A172 (cell line): ENCODE measurements around the gene RFTN1. TPM values are rescaled to one million over a fixed set of nuclear protein-coding genes. Genes with fewer than 3 reads are reported as not detected.
"Not testable (repeated sequence)": the region's sequence is repeated elsewhere in the genome, so short reads cannot be mapped to it uniquely, and the experiment has no call there.

Experiments
- DNase-seq: peaks from one replicate; pipeline ENCODE4 v3.0.0-alpha.2; 2015; ENCODE audit warnings: low spot score
- total RNA-seq: library from RNA; depleted of rRNA; stranded (reverse); fragments of >200 nt; shearing (Covaris generic); gene quantifications from 2 replicates; pipeline ENCODE4 v1.2.3, GENCODE V29; 2014

Gene RFTN1
- total RNA-seq, 1 experiment from 2014 or later, result 52.1 TPM

- DNase-seq, result no peak
Observed at GRCh38 chr3:16507578-16508242, 5.8 kb downstream of the RFTN1 start.

- no peak for DNase-seq
Observed at GRCh38 chr3:16506884-16507577, 6.5 kb downstream of the RFTN1 start.

DNA sequence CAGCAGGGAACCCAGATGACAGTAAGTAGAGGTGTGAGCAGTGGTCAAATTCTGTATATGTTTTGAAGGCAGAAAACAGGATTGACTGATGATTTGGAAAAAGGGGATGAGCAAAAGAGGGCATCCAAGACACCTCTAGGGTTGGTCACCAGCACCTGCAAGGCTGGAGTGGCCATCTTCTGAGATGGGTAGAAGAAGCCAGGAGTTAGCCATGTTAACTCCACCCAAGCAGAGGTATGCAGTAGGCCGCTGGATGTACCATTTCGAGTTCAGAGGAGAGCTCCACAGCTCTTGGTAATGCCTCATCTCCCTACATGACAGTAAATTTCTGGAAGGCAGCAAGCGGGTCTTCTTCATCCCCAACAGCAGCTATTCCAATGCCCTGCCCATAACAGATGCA is 7.0 kb downstream of the RFTN1 start:
- DNase-seq, result no peak

DNA sequence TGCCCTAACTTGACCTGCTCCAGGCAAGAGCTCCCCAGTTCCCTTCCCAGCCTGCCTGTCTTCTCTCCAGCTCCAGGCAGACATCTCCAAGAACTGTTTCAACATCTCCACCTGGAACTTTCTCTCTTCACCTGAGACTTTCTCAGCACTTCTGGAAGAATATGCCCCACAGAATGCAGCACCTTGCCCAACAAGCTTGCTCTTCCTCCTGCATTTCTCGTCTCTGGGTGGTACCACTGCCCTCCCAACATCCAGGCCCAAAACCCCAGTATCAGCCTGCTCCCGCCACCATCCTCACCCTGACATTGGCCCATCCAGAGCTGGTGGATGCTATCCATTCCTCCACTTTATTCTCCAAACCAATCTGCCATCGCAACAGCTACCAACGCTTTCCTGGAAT is 8.8 kb downstream of the RFTN1 start:
- DNase-seq, result no peak

DNA sequence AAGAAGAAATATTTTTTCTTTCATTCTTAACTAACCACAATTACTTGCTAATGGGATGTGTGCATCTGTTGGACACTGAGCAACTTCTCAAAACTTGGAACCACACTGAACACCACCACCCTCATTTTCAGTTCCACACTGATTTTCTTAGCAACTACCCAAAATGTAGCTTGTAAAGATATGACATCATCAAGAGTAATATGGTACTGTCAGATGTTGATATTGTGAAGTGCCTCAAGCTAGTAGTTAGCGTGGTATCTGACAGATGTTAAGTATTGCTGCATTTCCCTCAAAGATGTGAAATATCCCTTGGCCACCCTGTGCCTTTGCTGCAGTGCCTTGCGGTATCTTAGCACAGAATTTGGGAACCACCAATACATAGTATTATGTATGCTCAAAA is 9.3 kb downstream of the RFTN1 start:
- DNase-seq, result no peak

- no peak for DNase-seq
Observed at GRCh38 chr3:16503191-16503776, 10.2 kb downstream of the RFTN1 start.

DNA sequence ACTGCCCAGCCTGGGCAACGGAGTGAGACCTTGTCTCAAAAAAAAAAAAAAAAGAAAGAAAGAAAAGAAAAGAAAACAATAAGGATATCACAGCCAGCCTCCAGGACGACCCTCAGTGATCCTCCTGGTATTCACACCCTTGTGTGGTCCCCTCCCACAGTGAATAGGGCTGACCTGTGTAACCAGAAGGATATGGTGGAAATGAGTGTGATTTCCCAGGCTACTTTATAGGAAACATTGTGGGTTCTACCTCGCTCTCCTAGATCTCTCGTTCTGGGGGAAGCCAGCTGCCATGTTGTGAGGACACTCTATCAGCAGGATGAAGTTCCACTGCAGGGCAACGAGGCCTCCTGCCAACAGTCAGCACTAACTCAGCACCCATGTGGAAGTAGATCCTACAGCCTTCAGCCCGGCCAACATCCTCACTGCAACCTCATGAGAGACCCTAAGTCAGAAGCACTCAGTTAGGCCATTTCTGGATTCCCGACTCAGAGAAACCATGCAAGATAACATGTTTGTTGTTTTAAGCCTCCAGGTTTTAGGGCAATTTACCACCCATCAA is 11.1 kb downstream of the RFTN1 start:
- no peak for DNase-seq

DNA sequence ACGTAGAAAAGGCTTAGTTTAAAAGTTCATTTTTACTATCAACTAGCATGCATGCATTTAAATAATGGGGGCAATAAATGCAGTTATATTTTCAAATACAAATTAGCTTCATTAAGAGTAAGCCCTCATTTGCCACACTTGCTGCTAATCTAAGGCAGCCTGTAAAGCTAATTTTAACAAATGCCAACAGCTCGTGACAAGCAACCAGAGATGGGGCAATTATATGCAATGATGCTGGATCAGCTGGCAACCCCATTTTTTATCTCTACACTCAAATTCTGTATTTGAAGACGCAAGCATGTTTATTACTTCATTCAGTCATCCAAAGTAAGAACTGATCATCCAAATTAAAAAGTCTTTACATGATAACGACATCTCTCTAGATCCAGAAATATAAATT is 12.1 kb downstream of the RFTN1 start:
- no peak for DNase-seq

- DNase-seq, result no peak
Observed at GRCh38 chr3:16500911-16501310, 12.6 kb downstream of the RFTN1 start.

GRCh38 chr3:16500093-16500492 is 13.4 kb downstream of the RFTN1 start:
- no peak for DNase-seq

DNA sequence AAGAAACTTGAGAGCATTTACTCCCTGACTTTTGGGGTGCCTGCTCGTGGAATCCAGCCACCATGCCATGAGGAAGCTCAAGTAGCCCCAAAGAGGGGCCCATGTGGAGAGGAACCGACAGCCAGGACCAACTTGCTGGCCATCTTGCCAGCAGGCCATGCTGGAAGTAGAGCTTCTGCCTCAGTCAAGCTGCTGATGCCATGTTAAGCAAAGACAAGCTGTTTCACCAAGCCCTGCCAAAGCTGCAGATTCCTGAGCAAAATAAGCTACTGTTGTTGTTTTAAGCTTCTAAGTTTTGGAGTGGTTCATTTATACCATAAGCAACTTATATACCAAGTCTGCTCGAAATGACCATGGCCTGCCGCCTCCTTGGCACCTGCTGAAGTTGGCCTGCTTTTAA is 14.1 kb downstream of the RFTN1 start:
- DNase-seq, result no peak

DNA sequence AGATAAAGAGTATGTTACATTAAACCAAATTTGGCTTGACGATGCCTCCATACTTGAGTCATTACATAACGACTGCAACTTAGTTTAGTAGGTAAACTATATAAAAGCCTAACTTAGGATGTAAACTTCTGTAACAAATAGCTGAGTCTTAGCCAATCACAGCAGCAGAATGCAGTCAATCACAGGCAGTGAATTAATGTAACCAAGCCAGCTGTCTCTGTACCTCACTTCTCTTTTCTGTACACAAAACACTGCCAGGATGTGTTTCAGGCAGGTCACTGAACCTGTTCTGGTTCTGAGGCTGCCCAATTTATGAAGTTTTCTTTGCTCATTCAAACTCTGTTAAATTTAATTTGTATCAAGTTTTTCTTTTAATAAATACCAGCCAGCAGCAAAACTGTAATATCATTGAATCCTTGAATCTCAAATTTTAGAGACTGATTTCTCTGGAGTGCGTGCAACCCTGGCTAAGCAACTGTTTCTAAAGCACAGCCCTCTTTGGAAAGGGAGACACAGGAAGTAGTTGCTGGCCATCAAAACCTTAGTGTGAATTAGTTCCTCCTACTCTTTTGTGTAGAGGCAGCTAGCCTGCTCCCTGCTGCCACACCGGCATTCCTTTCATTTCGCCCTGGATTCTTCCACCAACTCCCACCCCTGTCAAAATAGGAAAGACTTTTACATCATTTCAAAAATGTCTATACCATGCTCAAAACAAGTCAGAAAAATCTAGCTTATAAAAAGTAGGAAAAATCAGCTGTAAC is 15.2 kb downstream of the RFTN1 start:
- no peak for DNase-seq

GRCh38 chr3:16496408-16497222 is 16.9 kb downstream of the RFTN1 start:
- no peak for DNase-seq

GRCh38 chr3:16496008-16496407 is 17.5 kb downstream of the RFTN1 start:
- no peak for DNase-seq

GRCh38 chr3:16494814-16495431 is 18.6 kb downstream of the RFTN1 start:
- peak; percentile 43 for DNase-seq

DNA sequence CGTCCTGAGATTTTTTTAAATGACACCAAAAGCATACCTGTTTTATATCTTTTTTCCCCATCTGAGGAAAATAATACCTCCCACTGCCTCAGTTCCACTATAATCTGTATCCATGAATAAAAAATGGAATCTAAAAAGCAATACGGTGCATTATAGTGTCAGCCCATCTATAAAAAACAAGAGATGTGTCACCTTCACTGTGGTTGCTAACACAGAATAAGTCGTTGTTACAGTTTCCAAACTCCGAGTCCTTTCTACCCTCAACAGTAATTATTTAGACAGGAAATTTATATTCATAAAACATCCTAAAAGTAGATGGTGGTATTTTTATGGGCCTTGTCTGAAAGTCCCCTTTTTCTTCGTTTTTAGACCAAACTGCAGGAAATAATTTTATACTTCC is 19.4 kb downstream of the RFTN1 start:
- DNase-seq, result no peak

GRCh38 chr3:16490062-16490619 is 23.4 kb downstream of the RFTN1 start:
- DNase-seq, result no peak

DNA sequence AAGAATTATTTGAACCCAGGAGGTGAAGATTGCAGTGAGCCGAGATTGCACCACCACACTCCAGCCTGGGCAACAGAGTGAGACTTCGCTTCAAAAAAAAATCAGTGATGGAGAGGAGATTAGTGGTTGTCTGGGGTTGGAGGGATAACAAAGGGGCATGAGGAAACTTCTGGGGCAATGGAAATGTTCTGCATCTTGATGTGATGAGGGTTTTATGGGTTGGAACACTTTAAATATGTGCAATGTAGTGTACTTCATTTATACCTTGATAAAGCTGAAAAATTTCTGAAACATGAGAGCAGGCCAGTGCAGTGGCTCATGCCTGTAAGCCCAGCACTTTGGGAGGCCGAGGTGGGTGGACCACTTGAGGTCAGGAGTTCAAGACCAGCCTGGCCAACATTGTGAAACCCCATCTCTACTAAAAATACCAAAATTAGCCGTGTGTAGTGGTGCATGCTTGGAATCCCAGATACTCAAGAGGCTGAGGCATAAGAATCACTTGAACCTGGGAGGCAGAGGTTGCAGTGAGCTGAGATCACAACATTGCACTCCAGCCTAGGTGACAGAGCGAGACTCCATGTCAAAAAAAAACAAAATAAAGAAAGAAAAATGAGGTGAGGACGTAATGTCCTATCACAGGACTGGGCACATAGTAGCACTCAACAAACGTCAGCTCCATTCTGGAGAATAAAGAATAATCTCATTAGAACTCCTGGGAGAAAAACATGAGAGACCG is 24.0 kb downstream of the RFTN1 start:
- not testable (repeated sequence) for DNase-seq

- DNase-seq, result no peak
Observed at GRCh38 chr3:16488637-16489036, 24.9 kb downstream of the RFTN1 start.
